Lower lobe of right lung (tissue), 2 donors: ENCODE results near the gene FAM120AOS. TPM values are rescaled to one million over a fixed set of nuclear protein-coding genes. Genes with fewer than 3 reads are reported as not detected.

Source experiments
- ATAC-seq, 2 donors: fragments of 200-7000 bp; cut with Tn5 transposase; one replicate each; pipeline ENCODE4 v1.9.1; 2020 to 2022; ENCODE audit warnings: mild to moderate bottlenecking in 2 of 2, moderate library complexity in 2 of 2
- DNase-seq: peaks from one replicate; pipeline ENCODE4 v3.0.0-alpha.2; 2020
- H3K27ac ChIP-seq: fragments of 200-600 bp; one replicate; pipeline ENCODE4 v1.8.0; 2022
- H3K27me3 ChIP-seq: fragments of 200-600 bp; one replicate; pipeline ENCODE4 v1.8.0; 2022; ENCODE audit warnings: low read depth
- H3K36me3 ChIP-seq: fragments of 200-600 bp; one replicate; pipeline ENCODE4 v1.8.0; 2022; ENCODE audit warnings: mild to moderate bottlenecking
- H3K4me1 ChIP-seq: fragments of 200-600 bp; one replicate; pipeline ENCODE4 v1.8.0; 2022
- H3K4me3 ChIP-seq: fragments of 200-600 bp; one replicate; pipeline ENCODE4 v1.8.0; 2022; ENCODE audit warnings: mild to moderate bottlenecking
- H3K9me3 ChIP-seq: fragments of 200-600 bp; one replicate; pipeline ENCODE4 v1.8.0; 2022
- intact Hi-C: fragments of 100-400 bp; cut with DNase I; formaldehyde crosslinking; loops from one replicate; pipeline ENCODE4 v1.11.0; 2022
- total RNA-seq: library from RNA; stranded (reverse); fragmentation: NEBNext Ultra II Directional; extraction: Animal tissue kit (Norgen Biotek cat#: 25700); gene quantifications from one replicate; pipeline ENCODE4 v1.2.1, GENCODE V29; 2021
- TF ChIP-seq, protein P1 (sequence below): fragments of 200-600 bp; IDR thresholded peaks from one replicate; pipeline ENCODE4 v1.8.0; 2022; ENCODE audit warnings: antibody characterized with exemption, mild to moderate bottlenecking
- donor health status: DM: no; HTN: yes; CAD: no; lungs with severe emphysema.

Gene FAM120AOS
- total RNA-seq, 1 donor from 2014 or later = 45.0 TPM

GRCh38 chr9:93456022-93456421 is 2.6 kb upstream of the FAM120AOS start:
- no peak overlapping the region for H3K27ac ChIP-seq
- no peak for ATAC-seq
- H3K4me1 ChIP-seq = peaks cover 72% of the 10 kb centered on the region
- no peak for DNase-seq
- TF ChIP-seq, protein P1, sequence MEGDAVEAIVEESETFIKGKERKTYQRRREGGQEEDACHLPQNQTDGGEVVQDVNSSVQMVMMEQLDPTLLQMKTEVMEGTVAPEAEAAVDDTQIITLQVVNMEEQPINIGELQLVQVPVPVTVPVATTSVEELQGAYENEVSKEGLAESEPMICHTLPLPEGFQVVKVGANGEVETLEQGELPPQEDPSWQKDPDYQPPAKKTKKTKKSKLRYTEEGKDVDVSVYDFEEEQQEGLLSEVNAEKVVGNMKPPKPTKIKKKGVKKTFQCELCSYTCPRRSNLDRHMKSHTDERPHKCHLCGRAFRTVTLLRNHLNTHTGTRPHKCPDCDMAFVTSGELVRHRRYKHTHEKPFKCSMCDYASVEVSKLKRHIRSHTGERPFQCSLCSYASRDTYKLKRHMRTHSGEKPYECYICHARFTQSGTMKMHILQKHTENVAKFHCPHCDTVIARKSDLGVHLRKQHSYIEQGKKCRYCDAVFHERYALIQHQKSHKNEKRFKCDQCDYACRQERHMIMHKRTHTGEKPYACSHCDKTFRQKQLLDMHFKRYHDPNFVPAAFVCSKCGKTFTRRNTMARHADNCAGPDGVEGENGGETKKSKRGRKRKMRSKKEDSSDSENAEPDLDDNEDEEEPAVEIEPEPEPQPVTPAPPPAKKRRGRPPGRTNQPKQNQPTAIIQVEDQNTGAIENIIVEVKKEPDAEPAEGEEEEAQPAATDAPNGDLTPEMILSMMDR = no peak
- intact Hi-C loops = no loop called here
- H3K9me3 ChIP-seq = no peaks in the 10 kb centered on the region
- no peak overlapping the region for H3K4me3 ChIP-seq
- no peaks in the 10 kb centered on the region for H3K27me3 ChIP-seq
- no peaks in the 10 kb centered on the region for H3K36me3 ChIP-seq

DNA sequence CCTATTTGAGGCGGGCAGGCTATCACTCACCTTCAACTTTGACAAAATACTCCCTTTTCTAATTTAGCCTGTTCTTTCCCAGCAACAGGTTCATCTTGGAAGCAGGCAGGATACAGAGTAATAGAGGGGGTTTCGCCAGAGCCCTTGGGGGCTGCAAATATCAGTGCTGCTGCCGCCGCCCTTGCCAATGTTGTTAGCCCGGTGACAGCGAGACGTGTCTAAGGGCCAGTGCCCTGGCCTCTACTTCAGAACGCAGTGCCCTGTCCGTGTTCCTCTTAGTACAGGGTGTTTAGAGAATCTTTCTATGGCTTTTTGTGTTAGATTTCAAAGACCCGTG is 703 bp downstream of the FAM120AOS start:
- peaks cover 55% of the 10 kb centered on the region for H3K4me1 ChIP-seq

GRCh38 chr9:93451849-93452709 is 1.3 kb downstream of the FAM120AOS start:
- peak; percentile 29 to 31 for ATAC-seq
- peak overlapping the region; percentile 97 for H3K27ac ChIP-seq
- H3K9me3 ChIP-seq = no peaks in the 10 kb centered on the region
- peak; percentile 77 for DNase-seq
- intact Hi-C loops = no loop called here
- no peaks in the 10 kb centered on the region for H3K27me3 ChIP-seq
- peak overlapping the region; percentile 79 for H3K4me3 ChIP-seq
- H3K36me3 ChIP-seq = peaks cover 26% of the 10 kb centered on the region
- peaks cover 49% of the 10 kb centered on the region for H3K4me1 ChIP-seq
- TF ChIP-seq, protein P1 = peak; percentile 21

More for the DNA sequence above, 703 bp downstream of the FAM120AOS start:
- Histone ChIP-seq H3K4me3 (peak overlapping the region; percentile 79), H3K27ac (peak overlapping the region; percentile 97), H3K27me3 (no peaks in the 10 kb centered on the region), H3K36me3 (peaks cover 20% of the 10 kb centered on the region), H3K9me3 (no peaks in the 10 kb centered on the region)
- intact Hi-C loops = no loop called here
- ATAC-seq (peak; percentile 40 to 54), DNase-seq (peak; percentile 60)
- TF ChIP-seq, protein P1 = no peak

- Histone ChIP-seq H3K36me3 (peaks cover 35% of the 10 kb centered on the region), H3K4me3 (peak within 1 kb of the TSS; percentile 90), H3K27ac (peak within 1 kb of the TSS; percentile 99), H3K4me1 (peaks cover 40% of the 10 kb centered on the region), H3K27me3 (no peaks in the 10 kb centered on the region), H3K9me3 (no peaks in the 10 kb centered on the region)
- ATAC-seq = peak; percentile 89
- intact Hi-C loops = no loop called here
- DNase-seq = peak; percentile 84
- TF ChIP-seq, protein P1 = no peak
Observed at GRCh38 chr9:93450945-93451815, 2.2 kb downstream of the FAM120AOS start, which contains the start of gene FAM120A. Gene FAM120A, plus strand, starts transcription at chr9:93451685. Its CDS starts 231 bp downstream, at chr9:93451916.

DNA sequence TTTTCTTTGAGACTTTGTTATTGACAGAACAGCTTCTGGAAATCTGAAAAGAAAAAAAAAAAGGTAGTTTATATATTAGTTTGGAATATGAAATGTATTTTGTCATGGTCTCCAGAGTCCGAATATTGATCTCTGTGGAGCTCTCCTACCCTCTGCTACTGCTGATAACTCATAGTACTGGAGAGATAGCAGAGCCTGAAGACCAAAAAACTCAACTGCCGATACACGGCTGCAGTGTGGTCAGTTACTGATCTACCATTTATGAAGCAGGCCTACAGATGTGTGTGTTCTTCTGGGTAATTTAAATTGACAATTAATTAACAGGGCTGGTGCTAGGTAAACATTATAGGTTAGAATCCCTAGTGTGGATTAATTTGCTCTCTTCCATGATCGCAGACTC is 5.7 kb downstream of the FAM120AOS start:
- H3K9me3 ChIP-seq = no peaks in the 10 kb centered on the region
- no peak overlapping the region for H3K4me3 ChIP-seq
- ATAC-seq (no peak), DNase-seq (no peak)
- H3K27me3 ChIP-seq = no peaks in the 10 kb centered on the region
- intact Hi-C loops = no loop called here
- H3K27ac ChIP-seq = no peak overlapping the region
- H3K36me3 ChIP-seq = peaks cover 43% of the 10 kb centered on the region
- TF ChIP-seq, protein P1 = no peak
- H3K4me1 ChIP-seq = peaks cover 16% of the 10 kb centered on the region
